Measurements from ENCODE around the gene SOCS2. TPM values are rescaled to one million over a fixed set of nuclear protein-coding genes. Genes with fewer than 3 reads are reported as not detected.

Gene SOCS2
- total RNA-seq, 1 donor from 2014 or later = 23.8 TPM

- no peak overlapping the region for H3K27ac ChIP-seq
- ATAC-seq (peak; percentile 93), DNase-seq (no peak)
- H3K27me3 ChIP-seq = no peaks in the 10 kb centered on the region
- TF ChIP-seq CTCF (IDR thresholded peaks at IDR 0.05) = no peak
- H3K4me3 ChIP-seq = no peak overlapping the region
- no peaks in the 10 kb centered on the region for H3K9me3 ChIP-seq
- intact Hi-C loops (cut with DNase I) = no loop called here
- no peaks in the 10 kb centered on the region for H3K4me1 ChIP-seq
- no peaks in the 10 kb centered on the region for H3K36me3 ChIP-seq
Observed at GRCh38 chr12:93563807-93564538, 8.5 kb upstream of the SOCS2 start.

GRCh38 chr12:93565760-93566159, 6.7 kb upstream of the SOCS2 start:
- Histone ChIP-seq H3K36me3 (no peaks in the 10 kb centered on the region), H3K4me3 (no peak overlapping the region), H3K9me3 (no peaks in the 10 kb centered on the region), H3K4me1 (no peaks in the 10 kb centered on the region), H3K27me3 (no peaks in the 10 kb centered on the region), H3K27ac (no peak overlapping the region)
- DNase-seq (no peak), ATAC-seq (no peak)
- TF ChIP-seq CTCF (IDR thresholded peaks at IDR 0.05) = no peak
- intact Hi-C loops (cut with DNase I) = no loop called here

GRCh38 chr12:93567174-93567573, 5.3 kb upstream of the SOCS2 start:
- intact Hi-C loops (cut with DNase I) = no loop called here
- no peak for TF ChIP-seq CTCF (IDR thresholded peaks at IDR 0.05)
- Histone ChIP-seq H3K36me3 (no peaks in the 10 kb centered on the region), H3K4me3 (no peak overlapping the region), H3K27ac (no peak overlapping the region), H3K9me3 (no peaks in the 10 kb centered on the region), H3K27me3 (no peaks in the 10 kb centered on the region), H3K4me1 (no peaks in the 10 kb centered on the region)
- no peak for DNase-seq
- no peak for ATAC-seq

- Histone ChIP-seq H3K9me3 (no peaks in the 10 kb centered on the region), H3K27ac (no peak overlapping the region), H3K4me3 (no peak overlapping the region), H3K36me3 (no peaks in the 10 kb centered on the region), H3K27me3 (peaks cover 4% of the 10 kb centered on the region), H3K4me1 (no peaks in the 10 kb centered on the region)
- DNase-seq (no peak), ATAC-seq (no peak)
- intact Hi-C loops (cut with DNase I) = no loop called here
- no peak for TF ChIP-seq CTCF (IDR thresholded peaks at IDR 0.05)
Observed at GRCh38 chr12:93568091-93568490, 4.4 kb upstream of the SOCS2 start.

GRCh38 chr12:93569301-93569655, 3.2 kb upstream of the SOCS2 start:
- intact Hi-C loops (cut with DNase I) = no loop called here
- no peaks in the 10 kb centered on the region for H3K9me3 ChIP-seq
- no peak overlapping the region for H3K27ac ChIP-seq
- TF ChIP-seq CTCF (IDR thresholded peaks at IDR 0.05) = no peak
- peaks cover 4% of the 10 kb centered on the region for H3K27me3 ChIP-seq
- peak overlapping the region; percentile 99 for H3K4me3 ChIP-seq
- H3K36me3 ChIP-seq = no peaks in the 10 kb centered on the region
- no peak for DNase-seq
- no peak for ATAC-seq
- no peaks in the 10 kb centered on the region for H3K4me1 ChIP-seq

All from upper lobe of right lung (tissue), 1 donor.